Measurements from ENCODE around the gene RPL10A.
"Not testable (repeated sequence)": the region's sequence is repeated elsewhere in the genome, so short reads cannot be mapped to it uniquely, and the experiment has no call there.

RPL10A gene

GRCh38 chr6:35468181-35468979 is at the start of gene RPL10A:
Gene RPL10A (plus strand): TSS chr6:35468401. CDS start chr6:35468435, 34 bp downstream.
- peak; percentile 98 for DNase-seq

- no peak for DNase-seq
These were observed 48.8 kb upstream of the RPL10A start for GRCh38 chr6:35419417-35419816.

GRCh38 chr6:35419961-35420360 is 48.2 kb upstream of the RPL10A start:
- DNase-seq = no peak

- no peak for DNase-seq
These were observed 42.9 kb upstream of the RPL10A start for GRCh38 chr6:35425284-35425683.

DNA sequence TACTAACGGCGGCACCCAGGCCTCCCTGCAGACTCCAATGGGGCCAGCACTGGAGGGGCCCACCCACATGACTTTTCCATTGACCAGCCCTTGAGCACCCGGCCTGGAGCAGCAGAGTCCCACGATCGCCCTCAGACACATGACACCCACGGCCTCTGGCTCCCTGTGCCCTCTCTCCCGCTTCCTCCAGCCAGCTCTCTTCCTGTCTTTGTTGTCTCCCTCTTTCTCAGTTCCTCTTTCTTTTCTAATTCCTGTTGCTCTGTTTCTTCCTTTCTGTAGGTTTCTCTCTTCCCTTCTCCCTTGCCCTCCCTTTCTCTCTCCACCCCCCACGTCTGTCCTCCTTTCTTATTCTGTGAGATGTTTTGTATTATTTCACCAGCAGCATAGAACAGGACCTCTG is 42.1 kb upstream of the RPL10A start:
- no peak for DNase-seq

GRCh38 chr6:35427435-35427834 is 40.8 kb upstream of the RPL10A start:
- no peak for DNase-seq

DNA sequence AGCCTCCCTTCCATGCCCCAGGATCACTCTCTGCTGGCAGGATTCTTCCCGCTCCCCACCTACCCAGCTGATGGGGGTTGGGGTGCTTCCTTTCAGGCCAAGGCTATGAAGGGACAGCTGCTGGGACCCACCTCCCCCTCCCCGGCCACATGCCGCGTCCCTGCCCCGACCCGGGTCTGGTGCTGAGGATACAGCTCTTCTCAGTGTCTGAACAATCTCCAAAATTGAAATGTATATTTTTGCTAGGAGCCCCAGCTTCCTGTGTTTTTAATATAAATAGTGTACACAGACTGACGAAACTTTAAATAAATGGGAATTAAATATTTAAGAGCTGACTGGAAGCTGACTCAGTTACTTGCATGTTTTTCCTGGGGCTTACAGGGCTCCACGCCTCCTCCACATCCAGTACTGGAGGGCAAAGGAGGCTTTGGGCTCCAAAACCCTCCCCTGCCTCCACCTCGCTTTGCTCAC is 40.3 kb upstream of the RPL10A start:
- DNase-seq = no peak

DNA sequence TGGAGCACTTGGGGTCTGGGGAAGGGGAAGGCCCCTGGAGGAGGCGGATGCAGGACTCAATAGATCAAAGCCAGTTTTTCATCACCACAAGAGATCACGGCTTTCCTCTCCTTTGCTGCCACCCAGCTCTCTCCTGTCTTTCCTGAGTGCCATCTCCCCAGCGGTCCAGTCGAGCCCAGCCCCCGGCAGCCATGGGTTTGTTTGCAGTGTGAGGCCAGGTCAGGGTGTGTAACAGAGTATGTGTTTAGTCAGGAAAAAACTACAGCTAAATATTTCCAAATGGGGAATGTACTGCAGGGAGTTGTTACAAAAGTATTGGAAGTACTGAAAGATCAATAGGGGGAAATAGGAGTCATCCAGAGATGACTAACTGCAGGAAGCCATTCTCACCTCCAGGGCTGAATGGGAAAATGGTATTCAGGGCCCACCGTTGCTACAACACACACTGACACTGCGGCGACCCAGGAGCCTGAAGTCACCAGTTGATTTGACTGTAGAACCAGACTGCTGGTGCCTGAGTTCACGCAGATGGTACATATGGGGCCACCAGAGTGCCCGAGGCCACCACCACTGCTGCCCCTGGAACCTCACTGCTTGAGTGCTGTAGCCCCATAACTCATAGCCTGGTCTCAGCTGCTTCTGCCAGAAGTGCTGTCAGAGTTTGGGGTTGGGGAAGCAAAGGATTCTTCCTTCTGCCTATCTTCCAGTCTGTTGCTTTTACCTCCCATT is 39.6 kb upstream of the RPL10A start:
- no peak for DNase-seq

GRCh38 chr6:35429463-35429862 is 38.7 kb upstream of the RPL10A start:
- DNase-seq = no peak

DNA sequence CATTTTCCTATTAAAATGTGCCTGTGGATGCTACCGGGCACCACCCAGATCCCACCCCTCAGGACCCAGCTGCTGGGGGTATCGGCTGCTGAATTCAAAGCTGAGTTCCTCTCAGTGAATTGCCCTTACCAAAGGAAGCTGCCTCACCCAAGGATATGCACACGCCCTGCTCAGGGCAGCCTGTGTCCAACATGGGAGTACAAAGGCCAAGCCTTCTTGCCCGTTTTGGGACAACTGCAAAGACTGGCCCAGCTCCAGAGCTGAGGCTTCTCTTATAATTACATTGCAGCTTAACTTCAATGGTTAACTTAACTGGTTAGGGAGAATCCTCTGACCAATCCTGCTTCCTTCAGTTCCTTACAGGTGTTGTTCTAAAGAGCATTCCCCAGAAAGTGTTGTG is 35.9 kb upstream of the RPL10A start:
- no peak for DNase-seq

GRCh38 chr6:35432702-35433101 is 35.5 kb upstream of the RPL10A start:
- DNase-seq = not testable (repeated sequence)

- no peak for DNase-seq
These were observed 32.9 kb upstream of the RPL10A start for GRCh38 chr6:35435074-35435837.

DNA sequence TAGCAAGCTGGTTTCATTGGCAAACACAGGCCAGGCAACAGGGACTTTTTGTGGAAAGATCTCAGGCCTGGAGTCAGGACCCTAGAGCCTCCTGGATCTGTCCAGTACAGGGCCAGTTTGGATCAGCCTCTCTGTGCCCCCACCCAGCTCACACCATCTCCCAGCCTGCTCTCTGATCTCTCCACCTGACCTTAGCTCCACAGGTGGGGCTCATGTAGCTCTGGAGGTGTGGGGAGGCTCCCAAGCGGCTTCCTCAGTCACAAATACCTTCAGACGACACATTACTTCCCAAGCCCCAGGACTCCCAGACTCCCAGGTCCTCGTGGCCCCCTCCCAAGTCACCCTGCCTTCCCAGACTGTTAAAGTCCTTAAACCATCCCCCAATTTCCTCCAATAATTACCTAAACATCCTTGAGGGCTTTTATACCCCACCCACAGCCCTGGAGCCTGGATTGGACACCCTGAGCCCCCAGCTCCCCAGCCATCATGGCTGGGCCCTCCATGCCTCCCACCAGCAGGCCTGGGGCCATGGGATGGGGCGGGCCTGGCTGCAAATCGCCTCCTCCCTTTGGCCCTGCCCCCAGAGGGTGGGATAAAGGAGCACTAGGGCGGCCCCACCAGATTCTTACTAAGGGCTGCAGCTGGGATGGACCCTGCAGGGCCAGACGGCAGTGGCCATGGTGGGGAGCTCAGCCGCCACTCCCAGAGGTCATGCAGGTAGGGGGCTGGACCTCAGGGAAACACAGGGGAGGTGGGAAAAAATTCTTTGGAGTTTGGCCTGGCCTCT is 31.9 kb upstream of the RPL10A start:
- no peak for DNase-seq

DNA sequence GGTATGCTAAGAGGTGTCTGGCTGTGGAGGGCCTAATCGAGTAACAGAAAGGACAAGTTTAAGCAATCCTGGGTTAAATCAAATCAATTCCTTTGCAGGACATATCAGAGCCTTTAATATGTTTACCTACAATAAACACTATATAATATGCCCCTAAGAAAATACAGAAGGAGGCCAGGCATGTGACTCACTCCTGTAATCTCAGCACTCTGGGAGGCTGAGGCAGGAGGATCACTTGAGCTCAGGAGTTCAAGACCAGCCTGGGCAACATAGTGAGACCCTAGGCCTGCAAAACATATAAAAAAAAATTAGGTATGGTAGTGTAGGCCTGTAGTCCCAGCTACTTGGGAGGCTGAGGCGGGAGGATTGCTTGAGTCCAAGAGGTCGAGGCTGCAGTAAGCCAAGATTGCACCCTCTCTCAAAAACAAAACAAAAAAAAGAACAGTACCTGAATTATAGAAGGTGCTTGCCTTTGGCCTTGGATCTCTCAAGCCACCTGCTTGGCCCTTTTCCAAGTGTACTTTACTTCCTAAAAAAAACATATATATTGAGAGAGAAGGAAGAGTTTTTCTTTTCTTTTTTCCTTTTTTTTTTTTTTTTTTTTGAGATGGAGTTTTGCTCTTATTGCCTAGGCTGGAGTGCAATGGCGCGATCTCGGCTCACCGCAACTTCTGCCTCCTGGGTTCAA is 29.7 kb upstream of the RPL10A start:
- not testable (repeated sequence) for DNase-seq

GRCh38 chr6:35439308-35439707 is 28.9 kb upstream of the RPL10A start:
- no peak for DNase-seq

GRCh38 chr6:35441205-35441604 is 27.0 kb upstream of the RPL10A start:
- DNase-seq = no peak

- no peak for DNase-seq
These were observed 26.6 kb upstream of the RPL10A start for GRCh38 chr6:35441642-35442041.

GRCh38 chr6:35442693-35443092 is 25.5 kb upstream of the RPL10A start:
- no peak for DNase-seq

DNA sequence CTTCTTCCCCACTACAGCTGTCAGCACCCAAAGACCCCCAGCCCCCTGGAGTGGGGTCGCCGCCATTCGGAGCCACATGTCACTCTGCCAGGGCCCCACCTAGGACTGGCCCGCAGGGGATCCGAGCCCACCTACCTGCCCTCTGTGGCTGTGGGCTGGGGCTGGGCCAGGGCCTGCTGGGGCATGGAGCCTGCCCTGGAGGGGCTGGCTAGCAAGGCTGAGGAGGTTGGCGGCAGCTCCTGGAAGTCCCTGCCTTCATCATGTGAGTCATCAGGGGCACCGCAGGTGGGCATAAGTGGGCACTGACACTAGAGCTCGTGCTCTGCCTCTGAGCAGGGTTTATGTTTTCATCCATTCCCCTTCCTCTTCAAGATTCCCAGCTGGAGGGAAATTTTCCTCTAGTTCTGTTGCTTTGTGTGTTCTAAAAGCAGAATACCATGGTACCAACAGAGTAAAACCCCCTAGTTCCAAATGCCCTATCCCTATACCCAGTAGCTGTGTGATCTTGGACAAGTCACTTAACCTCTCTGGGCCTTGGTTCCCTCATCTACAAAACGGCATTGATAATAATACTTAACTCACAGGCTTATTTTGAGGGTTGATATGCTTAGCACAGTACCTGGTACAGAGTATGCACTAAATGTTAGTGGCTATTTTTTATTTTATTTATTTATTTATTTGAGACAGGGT is 24.7 kb upstream of the RPL10A start:
- DNase-seq = no peak

DNA sequence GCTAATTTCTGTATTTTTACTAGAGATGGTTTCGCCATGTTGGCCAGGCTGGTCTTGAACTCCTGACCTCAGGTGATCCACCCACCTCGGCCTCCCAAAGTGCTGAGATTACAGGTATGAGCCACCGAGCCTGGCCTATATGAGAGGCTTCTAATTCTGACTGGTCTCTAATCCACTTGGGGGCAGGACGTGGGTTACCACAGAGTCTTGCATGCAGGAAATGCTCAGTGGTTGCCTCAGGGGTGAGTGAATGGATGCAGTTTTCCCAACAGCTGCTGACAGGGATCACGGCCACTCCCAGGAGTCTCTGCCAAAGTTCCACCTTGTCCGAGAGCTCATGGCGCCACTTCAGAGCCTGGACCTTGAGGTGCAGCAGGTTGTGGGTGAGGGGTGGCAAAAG is 22.5 kb upstream of the RPL10A start:
- no peak for DNase-seq

DNA sequence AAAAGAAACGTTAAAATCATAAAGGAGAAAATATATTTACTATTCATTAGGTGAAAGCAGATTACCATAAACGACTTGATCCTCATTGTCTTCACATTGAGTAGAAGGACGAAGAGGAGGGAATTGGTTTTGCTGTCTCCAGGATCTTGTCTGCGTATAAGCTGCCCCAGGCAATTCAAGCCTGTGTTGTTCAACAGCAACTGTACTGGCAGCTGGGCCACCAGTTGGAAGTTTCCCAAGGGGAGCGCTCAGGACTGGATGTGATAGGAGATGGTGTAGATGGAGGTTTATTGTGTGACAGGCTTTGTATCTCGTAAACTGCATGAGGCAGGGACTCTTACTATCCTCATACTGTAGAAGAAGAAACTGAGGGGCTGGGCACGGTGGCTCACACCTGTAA is 20.0 kb upstream of the RPL10A start:
- DNase-seq = no peak

All from activated CD8-positive, alpha-beta memory T cell treated with anti-CD3 and anti-CD28 coated beads, Interleukin-2, amount 50 U/mL, for 48 hours (primary cell).